ENCODE measurements around the gene NEK10. TPM values are rescaled to one million over a fixed set of nuclear protein-coding genes. Genes with fewer than 3 reads are reported as not detected.
"Not testable (repeated sequence)": the region's sequence is repeated elsewhere in the genome, so short reads cannot be mapped to it uniquely, and the experiment has no call there.

Gene NEK10
- total RNA-seq, 6 experiments from 2014 or later: 5.2 to 9.5 (median 6.5) TPM

GRCh38 chr3:27312044-27312668 is 57.0 kb downstream of the NEK10 start:
- H3K27ac Mint-ChIP-seq: peak overlapping the region; percentile 94
- DNase-seq: peak; percentile 81

GRCh38 chr3:27311400-27311799 is 57.8 kb downstream of the NEK10 start:
- Mint-ChIP-seq H3K36me3 (ENCODE audit: low read depth) (peaks cover 32% of the 10 kb centered on the region), H3K27me3 (ENCODE audit: insufficient read depth) (peaks cover 3% of the 10 kb centered on the region; the same call in 1 of the 2 replicates), H3K27ac (peak overlapping the region; percentile 94), H3K4me1 (ENCODE audit: low read depth) (peaks cover 37% of the 10 kb centered on the region), H3K4me3 (peak overlapping the region; percentile 78), H3K9me3 (peaks cover 4% of the 10 kb centered on the region; the same call in 1 of the 2 replicates)
- TF ChIP-seq CTCF (IDR thresholded peaks at IDR 0.05): no peak
- peak; percentile 99 for DNase-seq

More at GRCh38 chr3:27312044-27312668, 57.0 kb downstream of the NEK10 start:
- peaks cover 3% of the 10 kb centered on the region; the same call in 1 of the 2 replicates for H3K27me3 Mint-ChIP-seq (ENCODE audit: insufficient read depth)
- peak; percentile 90 for TF ChIP-seq CTCF (IDR thresholded peaks at IDR 0.05)
- peak overlapping the region; percentile 78 for H3K4me3 Mint-ChIP-seq
- H3K4me1 Mint-ChIP-seq (ENCODE audit: low read depth): peaks cover 41% of the 10 kb centered on the region
- H3K9me3 Mint-ChIP-seq: peaks cover 4% of the 10 kb centered on the region; the same call in 1 of the 2 replicates
- H3K36me3 Mint-ChIP-seq (ENCODE audit: low read depth): peaks cover 26% of the 10 kb centered on the region

GRCh38 chr3:27310688-27311087 is 58.5 kb downstream of the NEK10 start:
- peaks cover 39% of the 10 kb centered on the region for H3K36me3 Mint-ChIP-seq (ENCODE audit: low read depth)
- H3K4me3 Mint-ChIP-seq: peak overlapping the region; percentile 78
- peaks cover 4% of the 10 kb centered on the region; the same call in 1 of the 2 replicates for H3K9me3 Mint-ChIP-seq
- no peak for TF ChIP-seq CTCF (IDR thresholded peaks at IDR 0.05)
- no peak for DNase-seq
- H3K27ac Mint-ChIP-seq: peak overlapping the region; percentile 94
- H3K27me3 Mint-ChIP-seq (ENCODE audit: insufficient read depth): peaks cover 3% of the 10 kb centered on the region; the same call in 1 of the 2 replicates
- peaks cover 37% of the 10 kb centered on the region for H3K4me1 Mint-ChIP-seq (ENCODE audit: low read depth)

- Mint-ChIP-seq H3K36me3 (ENCODE audit: low read depth) (peaks cover 55% of the 10 kb centered on the region), H3K9me3 (peaks cover 4% of the 10 kb centered on the region; the same call in 1 of the 2 replicates), H3K27me3 (ENCODE audit: insufficient read depth) (peaks cover 3% of the 10 kb centered on the region; the same call in 1 of the 2 replicates), H3K4me3 (no peak overlapping the region), H3K4me1 (ENCODE audit: low read depth) (peaks cover 32% of the 10 kb centered on the region), H3K27ac (no peak overlapping the region)
- DNase-seq: no peak
- no peak for TF ChIP-seq CTCF (IDR thresholded peaks at IDR 0.05)
Measured at GRCh38 chr3:27307566-27307965, 61.6 kb downstream of the NEK10 start.

GRCh38 chr3:27302891-27303290 is 66.3 kb downstream of the NEK10 start:
- peaks cover 77% of the 10 kb centered on the region for H3K36me3 Mint-ChIP-seq (ENCODE audit: low read depth)
- no peaks in the 10 kb centered on the region for H3K4me1 Mint-ChIP-seq (ENCODE audit: low read depth)
- no peaks in the 10 kb centered on the region; the same call in 1 of the 2 replicates for H3K27me3 Mint-ChIP-seq (ENCODE audit: insufficient read depth)
- no peak overlapping the region for H3K4me3 Mint-ChIP-seq
- no peak for TF ChIP-seq CTCF (IDR thresholded peaks at IDR 0.05)
- DNase-seq: no peak
- no peak overlapping the region for H3K27ac Mint-ChIP-seq
- peaks cover 37% of the 10 kb centered on the region for H3K9me3 Mint-ChIP-seq

GRCh38 chr3:27298981-27299380 is 70.2 kb downstream of the NEK10 start:
- H3K27ac Mint-ChIP-seq; H3K4me3 Mint-ChIP-seq; DNase-seq; H3K4me1 Mint-ChIP-seq (ENCODE audit: low read depth); H3K27me3 Mint-ChIP-seq (ENCODE audit: insufficient read depth): not testable (repeated sequence)
- Mint-ChIP-seq H3K36me3 (ENCODE audit: low read depth) (peaks cover 55% of the 10 kb centered on the region), H3K9me3 (peaks cover 37% of the 10 kb centered on the region)
